Amniotic epithelial cell (primary cell): ENCODE measurements around the gene BTBD19.
"Not testable (repeated sequence)": the region's sequence is repeated elsewhere in the genome, so short reads cannot be mapped to it uniquely, and the experiment has no call there.

Source experiments
- DNase-seq: peaks from one replicate; pipeline ENCODE4 v3.0.0-alpha.2; 2010; ENCODE audit warnings: low read depth

BTBD19 gene

DNA sequence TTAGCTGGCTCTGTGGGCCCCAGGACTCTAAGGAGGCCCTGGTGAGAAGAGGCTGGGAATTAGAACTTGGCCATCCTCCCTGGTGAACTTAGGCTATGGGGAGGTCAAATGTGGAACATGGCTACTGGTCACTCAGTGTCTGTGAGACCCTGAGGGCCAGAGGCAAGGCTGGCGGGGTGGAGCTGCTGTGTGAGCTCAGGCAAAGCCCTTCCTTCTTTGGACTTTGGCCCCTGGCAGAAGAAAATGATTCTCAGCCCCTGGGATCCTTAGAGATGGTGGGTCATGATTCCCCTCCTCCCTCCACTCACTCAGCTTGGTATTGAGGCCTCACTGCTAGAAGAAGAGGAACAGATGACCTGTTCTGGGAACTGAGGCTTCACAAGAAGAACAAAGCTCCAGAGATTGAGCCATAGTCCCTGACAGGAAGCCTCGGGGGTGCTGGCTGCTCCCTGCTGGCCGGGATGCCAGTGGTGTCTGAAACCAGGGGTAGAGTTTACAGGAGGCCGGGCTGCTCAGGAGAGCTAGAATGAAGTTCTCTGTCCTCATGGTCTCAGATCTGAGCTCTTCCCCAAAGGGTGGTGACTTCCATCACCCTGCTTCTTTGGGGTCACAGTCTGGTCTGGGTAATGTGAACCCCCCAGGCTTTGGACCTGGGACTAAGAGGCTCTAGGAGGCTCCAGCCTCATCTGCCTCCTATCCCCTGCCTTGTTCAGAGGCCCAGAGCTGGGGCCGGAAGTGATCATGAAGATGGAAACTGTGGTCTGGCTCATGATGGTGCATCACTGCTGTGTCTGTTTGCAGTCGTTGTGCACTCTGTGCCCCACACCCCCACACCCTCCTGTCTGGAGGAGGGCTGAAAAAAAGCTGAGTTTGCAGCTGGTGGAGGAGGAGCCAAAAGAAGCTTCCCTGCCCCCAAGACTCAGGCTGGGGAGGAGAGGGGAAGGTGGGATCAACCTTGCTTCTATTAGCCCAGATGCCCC is 905 bp downstream of the BTBD19 start:
- peak; percentile 90 for DNase-seq

DNA sequence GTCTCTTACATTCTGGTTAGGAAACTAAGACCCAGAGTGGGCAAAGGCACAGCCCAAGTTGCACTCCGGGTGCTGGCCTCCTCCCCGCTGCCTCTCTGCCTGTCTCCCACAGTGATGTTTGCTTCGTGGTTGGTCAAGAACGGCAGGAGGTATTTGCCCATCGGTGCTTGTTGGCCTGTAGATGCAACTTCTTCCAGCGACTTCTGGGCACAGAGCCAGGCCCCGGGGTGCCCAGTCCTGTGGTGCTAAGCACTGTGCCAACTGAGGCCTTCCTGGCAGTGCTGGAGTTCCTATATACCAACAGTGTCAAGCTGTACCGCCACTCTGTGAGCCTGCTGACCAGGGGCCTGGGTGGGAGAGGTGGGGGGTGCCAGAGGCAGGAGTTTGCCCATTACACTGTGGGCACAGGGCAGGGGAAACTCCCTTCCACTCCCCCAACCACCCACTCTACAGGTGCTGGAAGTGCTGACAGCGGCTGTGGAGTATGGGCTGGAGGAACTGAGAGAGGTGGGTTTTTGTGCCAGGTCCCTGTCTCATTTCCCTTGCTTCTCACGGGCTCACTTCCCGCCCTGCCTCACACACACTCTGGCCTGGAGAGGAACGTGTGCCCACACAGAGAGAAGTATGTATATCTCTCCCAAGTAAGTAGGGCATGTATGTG is 1.9 kb downstream of the BTBD19 start:
- DNase-seq = peak; percentile 48

DNA sequence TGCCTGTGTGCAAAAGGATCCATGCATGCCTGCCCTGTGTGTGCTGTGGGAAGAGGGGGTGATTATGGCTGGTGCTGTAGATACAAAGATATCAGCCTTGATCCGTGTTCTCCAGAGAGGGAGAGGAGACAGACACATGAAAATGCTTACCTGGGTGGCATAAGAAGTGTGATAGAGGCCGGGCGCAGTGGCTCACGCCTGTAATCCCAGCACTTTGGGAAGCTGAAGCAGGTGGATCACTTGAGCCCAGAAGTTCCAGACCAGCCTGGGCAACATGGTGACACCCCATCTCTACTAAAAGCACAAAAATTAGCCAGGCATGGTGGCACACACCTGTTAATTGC is 2.4 kb downstream of the BTBD19 start:
- not testable (repeated sequence) for DNase-seq

DNA sequence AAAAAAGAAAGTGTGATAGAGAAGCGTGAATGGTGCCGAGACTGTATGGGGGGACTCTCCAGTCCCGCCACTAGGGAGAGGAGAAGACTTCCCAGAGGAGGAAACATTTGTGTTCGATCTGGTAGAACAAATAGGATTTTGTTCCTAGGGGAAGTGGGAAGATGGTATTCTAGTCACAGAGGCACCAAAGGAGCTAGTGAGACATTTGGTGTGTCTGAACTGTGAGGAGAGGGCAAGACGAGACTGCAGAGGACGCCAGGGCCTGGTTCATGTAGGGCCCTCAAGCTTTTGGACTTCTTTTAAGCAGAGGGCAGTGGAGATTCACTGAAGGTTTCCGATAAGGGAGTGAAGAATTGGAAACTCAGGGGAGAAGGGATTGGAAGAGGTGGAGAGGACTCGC is 2.9 kb downstream of the BTBD19 start:
- DNase-seq = no peak

DNA sequence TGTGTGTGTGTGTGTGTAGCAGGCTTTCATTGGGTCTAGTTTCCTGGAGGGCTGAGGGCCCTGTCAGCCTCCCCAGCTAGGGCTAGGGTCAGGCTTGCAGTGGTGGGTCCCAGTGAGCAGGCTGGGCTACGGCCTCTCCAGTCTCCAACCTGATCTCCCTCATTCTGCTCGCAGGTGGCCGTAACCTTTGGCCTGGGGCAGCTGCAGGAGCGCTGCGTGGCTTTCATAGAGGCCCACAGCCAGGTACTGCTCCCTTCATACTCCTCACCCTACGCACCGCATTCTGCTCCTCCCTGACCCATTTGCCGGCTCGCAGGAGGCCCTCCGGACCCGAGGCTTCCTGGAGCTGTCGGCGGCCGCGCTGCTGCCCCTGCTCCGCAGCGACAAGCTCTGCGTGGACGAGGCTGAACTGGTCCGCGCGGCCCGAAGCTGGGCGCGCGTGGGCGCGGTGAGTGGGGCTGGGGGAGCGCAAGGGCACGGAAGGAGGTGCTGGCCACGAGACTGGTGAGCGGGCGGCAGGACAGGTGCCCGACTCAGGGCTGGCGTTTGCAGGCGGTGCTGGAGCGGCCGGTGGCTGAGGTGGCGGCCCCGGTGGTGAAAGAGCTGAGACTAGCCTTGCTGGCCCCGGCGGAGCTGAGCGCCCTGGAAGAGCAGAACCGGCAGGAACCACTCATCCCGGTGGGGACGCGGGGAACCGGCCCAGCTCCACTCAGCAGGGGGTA is 4.7 kb downstream of the BTBD19 start:
- DNase-seq = no peak

DNA sequence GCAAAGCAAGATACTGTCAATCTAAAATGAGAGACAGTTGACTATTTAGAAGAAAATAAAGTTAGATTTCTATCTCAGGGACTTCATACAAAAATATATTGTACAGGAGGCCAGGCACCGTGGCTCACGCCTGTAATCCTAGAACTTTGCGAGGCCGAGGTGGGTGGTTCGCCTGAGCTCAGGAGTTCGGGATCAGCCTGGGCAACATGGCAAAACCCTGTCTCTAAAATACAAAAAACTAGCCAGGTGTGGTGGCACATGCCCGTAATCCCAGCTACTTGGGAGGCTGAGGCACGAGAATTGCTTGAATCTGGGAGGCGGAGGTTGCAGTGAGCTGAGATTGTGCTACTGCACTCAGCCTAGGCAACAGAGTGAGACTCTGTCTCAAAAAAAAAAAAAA is 7.6 kb downstream of the BTBD19 start:
- not testable (repeated sequence) for DNase-seq

DNA sequence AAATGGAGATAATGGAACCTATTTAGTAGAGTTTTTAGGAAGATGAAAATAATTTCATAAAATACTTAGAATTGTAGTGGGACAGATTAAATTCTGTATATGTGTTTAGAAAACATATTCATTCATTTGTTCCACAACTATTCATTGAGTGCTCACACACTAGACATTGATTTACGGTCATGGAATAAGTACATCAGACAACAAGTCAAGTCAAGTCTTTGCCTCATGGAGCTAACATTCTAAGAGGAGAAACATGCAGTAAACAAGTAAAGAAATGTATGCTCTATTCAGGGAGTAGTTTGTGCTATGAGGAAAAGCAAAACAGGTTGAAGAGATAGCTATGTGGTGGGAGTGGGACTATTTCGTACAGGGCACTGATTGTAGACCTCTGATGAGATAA is 9.0 kb downstream of the BTBD19 start:
- DNase-seq = no peak

DNA sequence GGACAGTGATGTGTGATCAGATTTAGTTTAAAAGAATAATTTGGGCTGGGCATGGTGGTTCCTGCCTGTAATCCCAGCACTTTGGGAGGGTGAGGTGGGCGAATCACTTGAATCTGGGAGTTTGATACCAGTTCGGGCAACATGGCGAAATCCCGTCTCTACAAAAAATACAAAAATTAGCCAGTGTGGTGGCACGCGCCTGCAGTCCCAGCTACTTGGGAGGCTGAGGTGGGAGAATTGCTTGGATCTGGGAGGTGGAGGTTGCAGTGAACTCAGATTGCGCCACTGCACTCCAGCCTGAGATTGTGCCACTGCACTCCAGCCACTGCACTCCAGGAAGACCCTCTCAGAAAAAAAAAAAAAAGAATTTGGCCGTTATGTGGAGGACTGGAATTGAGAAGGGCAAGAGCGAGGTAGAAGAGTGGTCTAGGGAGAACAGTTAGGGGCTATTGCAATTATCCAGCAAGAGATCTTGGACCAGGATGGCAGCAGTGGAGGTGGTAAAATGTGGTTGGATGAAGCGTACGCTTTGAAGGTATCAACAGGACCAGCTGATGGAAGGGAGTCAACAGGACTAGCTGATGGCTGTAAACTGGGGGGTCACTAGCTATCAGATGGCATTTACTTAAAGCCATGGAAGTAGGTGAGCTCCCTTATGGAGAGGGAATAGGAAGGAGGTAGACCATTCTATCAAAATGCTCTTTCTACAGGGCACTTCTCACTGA is 9.6 kb downstream of the BTBD19 start:
- no peak for DNase-seq

DNA sequence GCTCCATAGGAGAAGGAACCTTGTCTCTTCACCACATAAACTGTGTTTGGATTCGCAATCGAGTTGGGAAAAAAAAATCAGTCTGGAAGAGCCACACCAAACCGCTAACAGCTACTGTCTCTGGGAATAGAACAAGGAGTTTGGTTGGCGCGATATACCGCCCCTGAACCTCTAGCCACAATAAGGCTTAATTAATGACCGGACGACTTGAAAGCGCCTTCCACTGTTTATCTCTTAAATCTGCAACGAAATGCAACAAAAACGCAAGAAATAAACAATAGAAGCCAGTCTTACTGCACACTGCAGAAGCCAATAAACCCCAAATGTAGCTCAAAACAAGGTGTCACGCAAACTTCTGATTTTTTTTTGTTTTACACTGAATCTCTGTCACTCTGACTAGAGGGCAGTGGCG is 10.9 kb downstream of the BTBD19 start:
- peak; percentile 70 for DNase-seq

DNA sequence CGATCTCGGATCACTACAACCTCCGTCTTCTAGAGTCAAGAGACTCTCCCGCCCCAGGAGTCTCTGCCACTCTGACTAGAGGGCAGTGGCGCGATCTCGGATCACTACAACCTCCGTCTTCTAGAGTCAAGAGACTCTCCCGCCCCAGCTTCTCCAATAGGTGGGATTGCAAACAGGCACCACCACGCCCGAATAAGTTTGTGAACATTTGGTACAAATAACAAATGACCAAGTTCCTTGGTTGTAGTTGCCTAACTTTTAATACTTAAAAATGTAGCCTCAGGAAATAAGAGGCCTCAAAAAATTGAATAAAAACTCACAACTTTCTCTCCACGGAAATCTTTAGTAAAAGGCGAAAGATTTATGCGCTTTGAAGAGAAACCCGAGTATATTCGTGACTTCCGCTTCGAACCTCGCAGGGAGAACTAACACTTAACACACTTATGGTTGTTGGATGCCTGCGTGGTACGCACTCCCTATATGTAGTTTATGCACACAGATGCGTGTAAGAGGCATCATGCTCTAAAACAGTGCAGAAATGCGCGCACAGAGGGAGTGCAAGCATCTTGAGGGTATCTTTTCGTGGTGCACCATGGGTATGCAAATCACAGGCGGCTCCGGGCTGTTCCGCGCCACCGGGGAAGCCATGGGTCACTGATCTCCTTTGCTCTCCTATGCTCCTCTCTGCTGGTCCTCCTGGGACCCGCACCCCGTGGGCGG is 11.4 kb downstream of the BTBD19 start:
- peak; percentile 96 for DNase-seq

DNA sequence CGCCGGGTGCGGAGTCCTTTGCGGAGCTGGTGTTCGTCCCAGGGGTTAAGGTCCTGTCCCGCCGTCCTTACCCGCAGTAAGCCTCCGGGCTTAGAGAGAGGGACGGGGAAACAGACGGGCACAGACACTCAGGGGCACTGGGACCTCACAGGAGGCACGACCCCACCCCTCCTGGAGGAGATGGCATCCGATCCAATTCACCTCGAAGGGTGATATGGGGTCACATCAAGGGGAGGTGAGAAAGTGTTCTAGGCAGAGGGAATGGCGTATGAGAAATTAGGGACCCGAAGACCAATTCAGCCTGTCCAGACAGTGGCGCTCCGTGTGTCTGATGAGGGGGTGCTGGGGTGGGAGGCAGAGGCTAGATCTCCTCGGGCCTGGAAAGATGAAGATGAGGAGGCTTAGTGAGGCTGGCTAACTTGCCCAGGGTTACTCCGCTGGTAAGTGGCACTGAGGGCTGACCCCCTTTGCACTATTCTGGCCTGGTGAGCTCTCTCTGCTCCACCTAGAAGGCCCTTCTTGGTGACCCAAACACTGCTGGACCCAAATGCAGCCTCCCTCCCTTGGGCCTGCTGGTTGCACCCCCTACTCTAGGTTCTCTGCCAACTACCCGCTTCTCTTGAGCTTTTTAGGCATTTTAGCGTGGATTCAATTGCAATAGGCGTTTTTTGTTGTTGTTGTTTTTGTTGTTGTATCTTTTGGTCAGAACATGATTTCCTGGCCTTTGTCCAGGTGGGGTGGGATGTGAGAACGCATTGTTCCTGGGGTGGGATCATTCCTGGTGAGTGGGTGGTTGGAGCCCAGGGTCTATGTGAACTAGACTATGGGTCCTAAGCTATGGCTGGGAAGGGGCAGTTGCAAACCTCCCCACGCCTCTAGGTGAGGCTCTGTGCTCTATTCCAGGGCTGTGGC is 12.3 kb downstream of the BTBD19 start:
- DNase-seq = no peak

DNA sequence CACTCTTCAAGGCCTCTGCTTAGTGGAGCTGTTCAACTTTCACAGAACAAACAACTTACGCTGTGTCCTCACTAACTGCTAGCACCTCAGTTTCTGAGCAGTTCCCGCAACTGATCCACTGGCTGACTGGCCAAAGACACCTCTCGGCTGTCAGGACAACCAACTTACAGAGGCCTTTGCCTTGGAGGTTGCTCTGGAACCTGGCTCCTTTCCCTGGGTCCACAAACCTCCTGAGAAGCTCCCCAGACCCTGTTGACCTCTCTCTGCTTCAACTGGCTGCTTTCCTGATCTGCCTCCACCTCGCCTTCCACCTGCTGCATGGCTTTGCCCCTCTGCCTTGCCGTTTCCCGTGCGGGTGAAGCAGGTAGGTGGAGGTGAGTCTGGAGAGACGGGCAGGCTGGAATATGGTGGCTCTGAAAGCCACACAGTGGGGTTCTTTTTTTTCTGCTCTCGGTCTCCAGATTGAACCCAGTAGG is 13.0 kb downstream of the BTBD19 start:
- DNase-seq = no peak

DNA sequence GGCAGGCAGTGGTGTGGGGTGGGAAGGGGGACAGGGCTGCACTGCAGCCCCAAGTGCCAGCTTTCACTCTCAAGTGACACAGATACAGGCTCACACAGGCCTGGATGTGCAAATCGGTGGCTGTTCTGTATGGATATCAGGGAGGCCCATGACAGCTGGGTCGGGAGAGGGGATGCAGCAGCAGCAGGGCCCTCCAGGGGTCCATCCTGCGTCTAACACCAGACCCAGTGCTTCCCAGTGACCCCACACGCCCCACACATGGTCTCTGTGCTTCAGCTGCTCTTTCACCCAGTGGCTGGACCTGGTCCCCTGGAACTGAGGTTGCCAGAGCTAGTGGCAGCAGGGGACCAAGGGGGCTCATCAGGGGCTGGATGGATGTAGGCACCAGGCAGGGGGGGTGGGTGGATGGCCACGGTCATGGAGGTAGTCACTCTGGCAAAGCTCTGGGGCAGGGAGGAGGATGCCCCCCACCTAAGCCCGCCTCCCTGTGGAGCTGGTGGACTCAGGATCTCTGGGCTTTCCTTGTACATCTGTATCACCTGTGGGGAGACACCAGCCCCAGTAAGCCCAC is 13.9 kb downstream of the BTBD19 start:
- no peak for DNase-seq

DNA sequence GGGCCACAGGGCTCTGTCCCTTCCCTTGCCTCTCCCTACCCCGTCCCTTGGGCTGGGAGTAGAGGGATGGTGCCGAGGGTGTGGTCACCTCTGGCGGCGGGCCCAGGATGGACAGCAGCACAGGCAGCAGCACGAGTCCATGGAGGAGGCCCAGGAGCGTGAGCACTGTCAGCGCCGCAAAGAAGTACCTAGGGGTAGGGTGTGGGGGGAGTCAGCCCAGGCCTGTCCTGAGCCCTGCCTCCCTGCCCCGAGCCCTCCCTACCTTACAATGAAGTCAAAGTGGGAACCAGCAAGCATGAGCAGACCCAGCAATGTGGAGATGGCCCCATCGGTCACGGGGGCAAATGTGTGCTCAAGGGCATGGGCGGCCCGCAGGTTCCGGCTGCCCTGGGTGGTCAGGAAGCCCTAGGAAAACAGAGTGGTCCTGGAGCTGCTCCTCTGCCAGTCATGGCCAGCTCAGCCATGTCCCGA is 14.7 kb downstream of the BTBD19 start:
- DNase-seq = no peak

DNA sequence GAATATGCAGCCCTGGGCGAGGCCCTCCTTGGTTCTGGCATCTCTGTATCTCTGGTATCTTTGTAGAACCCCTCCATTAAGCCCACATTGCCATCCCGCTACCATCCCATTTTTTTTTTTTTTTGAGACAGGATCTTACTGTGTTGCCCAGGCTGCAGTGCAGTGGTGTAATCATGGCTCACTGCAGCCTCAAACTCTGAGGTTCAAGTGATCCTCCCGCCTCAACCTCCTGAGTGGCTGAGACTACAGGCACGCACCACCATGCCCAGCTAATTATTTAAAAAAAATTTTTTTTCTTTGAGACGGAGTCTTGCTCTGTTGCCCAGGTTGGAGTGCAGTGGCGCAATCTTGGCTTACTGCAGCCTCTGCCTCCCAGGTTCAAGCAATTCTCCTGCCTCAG is 16.1 kb downstream of the BTBD19 start:
- DNase-seq = not testable (repeated sequence)

DNA sequence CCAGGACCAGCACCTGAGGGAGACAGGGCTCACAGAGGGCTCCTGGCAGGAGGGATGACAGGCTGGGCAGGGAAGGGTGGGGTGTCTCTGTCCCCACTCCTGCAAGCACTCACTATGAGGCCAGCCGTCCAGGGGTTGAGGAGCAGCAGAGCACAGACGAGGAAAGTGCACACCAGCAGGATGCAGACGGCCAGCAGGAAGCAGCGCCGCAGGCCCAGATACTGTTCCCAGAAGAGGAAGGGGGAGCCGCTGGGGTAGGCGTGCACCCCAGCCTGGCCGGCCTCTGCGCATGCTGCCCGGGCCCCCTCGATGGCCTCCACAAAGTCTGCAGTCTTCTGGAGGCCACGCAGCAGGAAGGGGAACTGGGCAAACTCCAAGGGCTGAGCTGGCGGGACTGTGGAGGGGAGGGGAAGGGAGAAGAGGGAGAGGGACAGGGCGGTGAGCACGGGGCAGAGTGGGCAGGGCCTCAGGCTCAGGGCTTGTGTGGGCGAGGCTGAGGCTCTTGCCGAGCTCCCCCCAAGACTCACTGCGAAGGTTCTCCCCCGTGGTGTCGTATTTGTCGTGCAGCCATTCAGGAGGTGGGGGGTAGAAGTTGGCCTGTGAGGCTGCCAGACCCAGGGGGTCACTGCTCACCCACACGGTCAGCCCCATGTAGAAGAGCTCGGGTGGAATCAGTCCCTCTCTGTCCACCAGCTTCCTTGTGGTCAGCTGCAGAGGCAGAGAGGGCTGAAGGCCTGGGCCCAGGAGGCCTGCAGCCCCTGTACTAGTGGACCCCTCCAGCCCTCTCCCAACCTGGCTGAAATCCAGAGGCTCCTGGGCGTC is 18.3 kb downstream of the BTBD19 start:
- no peak for DNase-seq

DNA sequence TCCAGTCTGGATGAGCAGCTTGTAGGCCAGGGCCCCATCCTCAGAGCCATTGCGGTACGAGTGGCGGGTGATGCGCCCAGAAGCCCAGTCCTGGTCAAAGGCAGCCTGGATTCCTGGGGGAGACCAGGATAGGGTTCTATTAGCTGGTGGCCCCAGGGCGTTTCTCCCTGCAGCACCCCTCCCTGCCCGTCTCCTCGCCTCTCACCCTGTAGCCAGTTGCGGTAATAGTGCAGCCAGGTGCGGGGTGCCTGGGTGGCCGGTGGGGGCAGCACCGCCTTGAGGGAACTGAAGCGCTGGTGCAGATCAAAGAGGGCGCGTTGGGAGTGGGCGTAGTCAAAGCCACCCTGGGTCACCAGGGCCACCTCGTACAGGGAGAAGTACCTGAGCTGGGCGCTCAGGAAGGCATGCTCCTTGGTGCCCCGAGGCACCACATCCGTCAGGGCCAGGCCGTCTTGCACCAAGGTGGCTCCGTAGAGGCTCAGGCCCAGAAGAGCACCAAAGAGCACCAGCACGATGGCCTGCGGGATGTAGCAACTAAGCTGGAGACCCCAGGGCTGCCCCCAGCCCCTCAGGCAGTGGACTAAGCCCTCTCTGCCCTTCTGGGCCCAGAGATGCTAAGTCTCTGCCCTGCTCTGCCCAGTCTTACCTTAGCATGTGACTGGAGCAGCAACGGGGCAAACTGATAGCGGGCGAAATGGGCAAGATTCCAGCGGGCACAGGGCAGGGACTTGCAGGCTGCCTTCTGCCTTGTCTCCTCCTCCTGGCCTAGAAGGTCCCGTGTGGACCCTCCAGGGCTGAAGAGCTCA is 19.1 kb downstream of the BTBD19 start:
- no peak for DNase-seq
